Neuronal stem cell (in vitro differentiated cells): ENCODE data around the gene SLC1A3.

Experiments
- DNase-seq: peaks from one replicate; pipeline ENCODE4 v3.0.0-alpha.2; 2013; ENCODE audit warnings: low spot score
- H2AFZ ChIP-seq: one replicate; pipeline ENCODE4 v1.6.1; 2013; ENCODE audit warnings: mild to moderate bottlenecking, low read length, inconsistent platforms
- H2AK5ac ChIP-seq: 2 replicates; pipeline ENCODE4 v1.6.1; 2013; ENCODE audit warnings: low read depth, mild to moderate bottlenecking, inconsistent platforms, low read length, moderate library complexity, mixed read lengths
- H2BK120ac ChIP-seq: 2 replicates; pipeline ENCODE4 v1.6.1; 2013; ENCODE audit warnings: low read depth, mild to moderate bottlenecking, inconsistent platforms, low read length, moderate library complexity, mixed read lengths
- H2BK12ac ChIP-seq: one replicate; pipeline ENCODE4 v1.6.1; 2013; ENCODE audit warnings: low read length, inconsistent platforms
- H2BK15ac ChIP-seq: 2 replicates; pipeline ENCODE4 v1.6.1; 2013; ENCODE audit warnings: mild to moderate bottlenecking, low read length, inconsistent platforms, mixed read lengths
- H2BK5ac ChIP-seq: one replicate; pipeline ENCODE4 v1.6.1; 2013; ENCODE audit warnings: inconsistent platforms, mild to moderate bottlenecking, low read length, moderate library complexity
- H3K14ac ChIP-seq: one replicate; pipeline ENCODE4 v1.6.1; 2013; ENCODE audit warnings: low read length, inconsistent platforms
- H3K18ac ChIP-seq: 2 replicates; pipeline ENCODE4 v1.6.1; 2013; ENCODE audit warnings: low read length, inconsistent platforms
- H3K23ac ChIP-seq: 2 replicates; pipeline ENCODE4 v1.6.1; 2013; ENCODE audit warnings: low read depth, mild to moderate bottlenecking, mixed read lengths, low read length, inconsistent platforms; ENCODE audit not compliant: poor library complexity
- H3K27ac ChIP-seq: replicated peaks from 3 replicates; pipeline ENCODE4 v1.5.1; 2013; ENCODE audit warnings: low read length, inconsistent platforms
- H3K27me3 ChIP-seq, 3 experiments: 2 replicates each; pipeline ENCODE4 v1.6.1; 2013; ENCODE audit warnings: low read length in 3 of 3, mild to moderate bottlenecking in 2 of 3, inconsistent platforms in 1 of 3, low read depth in 1 of 3, mixed read lengths in 1 of 3, moderate library complexity in 1 of 3; ENCODE audit not compliant: control insufficient read depth in 3 of 3, insufficient read depth in 3 of 3
- H3K36me3 ChIP-seq, 2 donors: replicated peaks in 1 of 2; 2 replicates each; pipeline ENCODE4 v1.6.1; 2013; ENCODE audit warnings: low read length in 2 of 2; ENCODE audit not compliant: control insufficient read depth in 2 of 2, insufficient read depth in 2 of 2
- H3K4ac ChIP-seq: 2 replicates; pipeline ENCODE4 v1.6.1; 2013; ENCODE audit warnings: inconsistent platforms, mild to moderate bottlenecking, low read length, moderate library complexity
- H3K4me1 ChIP-seq, 2 donors: 1 replicate in 1 of 2; 2 replicates in 1 of 2; pipeline ENCODE4 v1.6.1; 2013; ENCODE audit warnings: low read length in 2 of 2, low read depth in 1 of 2; ENCODE audit not compliant: control insufficient read depth in 2 of 2, insufficient read depth in 1 of 2
- H3K4me2 ChIP-seq: one replicate; pipeline ENCODE4 v1.6.1; 2013; ENCODE audit warnings: mild to moderate bottlenecking, low read length, inconsistent platforms; ENCODE audit not compliant: insufficient read depth, poor library complexity, severe bottlenecking
- H3K4me3 ChIP-seq, 2 donors: 2 replicates each; pipeline ENCODE4 v1.5.1; 2013; ENCODE audit warnings: low read length in 2 of 2, mild to moderate bottlenecking in 2 of 2, inconsistent platforms in 1 of 2, moderate library complexity in 1 of 2
- H3K79me1 ChIP-seq: one replicate; pipeline ENCODE4 v1.6.1; 2013; ENCODE audit warnings: low read depth, mild to moderate bottlenecking, inconsistent platforms, low read length, moderate library complexity
- H3K9ac ChIP-seq: one replicate; pipeline ENCODE4 v1.6.1; 2013; ENCODE audit warnings: mild to moderate bottlenecking, low read depth, low read length, inconsistent platforms; ENCODE audit not compliant: poor library complexity
- H3K9me3 ChIP-seq, 2 donors: replicated peaks in 1 of 2; 2 replicates each; pipeline versions ENCODE3 to v1.6.1; 2013; ENCODE audit warnings: low read length in 2 of 2, mild to moderate bottlenecking in 2 of 2, inconsistent platforms in 1 of 2, low read depth in 1 of 2, mixed read lengths in 1 of 2, moderate library complexity in 1 of 2; ENCODE audit not compliant: control insufficient read depth in 2 of 2, insufficient read depth in 1 of 2
- H4K8ac ChIP-seq: one replicate; pipeline ENCODE4 v1.6.1; 2013; ENCODE audit warnings: low read depth, mild to moderate bottlenecking, inconsistent platforms, low read length, moderate library complexity
- H4K91ac ChIP-seq: one replicate; pipeline ENCODE4 v1.6.1; 2013; ENCODE audit warnings: low read length, low read depth, mild to moderate bottlenecking, inconsistent platforms; ENCODE audit not compliant: poor library complexity
- WGBS, 2 donors: extraction: QIAGEN DNeasy Blood & Tissue Kit; methylation state at CpG; one replicate each; pipeline ENCODE4 v1.1.7; 2013; ENCODE audit warnings: missing lambda C conversion rate in 2 of 2, mixed read lengths in 1 of 2; ENCODE audit not compliant: insufficient read length in 2 of 2, insufficient replicate concordance in 1 of 2; ENCODE audit errors: extremely low coverage in 2 of 2; 5-methylcytosine and 5-hydroxymethylcytosine counted together

SLC1A3 gene

GRCh38 chr5:36631154-36631553, 24.7 kb downstream of the SLC1A3 start:
- peaks cover 0 to 40% of the 10 kb centered on the region in 2 donors for H3K36me3 ChIP-seq
- H4K8ac ChIP-seq: no peak overlapping the region
- no peak overlapping the region for H2BK12ac ChIP-seq
- H3K9me3 ChIP-seq: no peaks in the 10 kb centered on the region
- H2AK5ac ChIP-seq: no peak overlapping the region
- no peaks in the 10 kb centered on the region for H3K79me1 ChIP-seq
- no peak overlapping the region for H2AFZ ChIP-seq
- H3K18ac ChIP-seq: no peak overlapping the region
- no peaks in the 10 kb centered on the region for H3K27me3 ChIP-seq
- no peak overlapping the region for H3K14ac ChIP-seq
- no CpG with 5 or more reads among the region's 1 CpG for WGBS, 2 donors
- no peak for DNase-seq
- H2BK15ac ChIP-seq: no peak overlapping the region
- H3K4me2 ChIP-seq: no peak overlapping the region
- H2BK120ac ChIP-seq: no peak overlapping the region
- no peak overlapping the region for H3K4me3 ChIP-seq
- H3K4ac ChIP-seq: no peak overlapping the region
- H2BK5ac ChIP-seq: no peak overlapping the region
- H3K4me1 ChIP-seq: peaks cover 6 to 18% of the 10 kb centered on the region in 2 donors
- H3K9ac ChIP-seq: no peak overlapping the region
- no peak overlapping the region for H4K91ac ChIP-seq
- H3K27ac ChIP-seq: no peak overlapping the region
- H3K23ac ChIP-seq: no peak overlapping the region

GRCh38 chr5:36631620-36632362, 25.4 kb downstream of the SLC1A3 start:
- Histone ChIP-seq H3K36me3 (peaks cover 0 to 42% of the 10 kb centered on the region in 2 donors), H2BK12ac (no peak overlapping the region), H3K14ac (no peak overlapping the region), H2BK15ac (no peak overlapping the region), H2BK120ac (no peak overlapping the region), H4K91ac (no peak overlapping the region), H3K23ac (no peak overlapping the region), H3K4me3 (no peak overlapping the region), H4K8ac (no peak overlapping the region), H3K18ac (no peak overlapping the region), H3K9me3 (no peaks in the 10 kb centered on the region), H2AFZ (no peak overlapping the region), H3K79me1 (no peaks in the 10 kb centered on the region), H3K27ac (no peak overlapping the region), H2AK5ac (no peak overlapping the region), H3K9ac (no peak overlapping the region), H3K4ac (no peak overlapping the region), H3K4me2 (no peak overlapping the region), H3K27me3 (no peaks in the 10 kb centered on the region), H2BK5ac (no peak overlapping the region), H3K4me1 (peaks cover 6 to 18% of the 10 kb centered on the region in 2 donors)
- DNase-seq: no peak
- WGBS, 2 donors: no CpG with 5 or more reads among the region's 5 CpGs

GRCh38 chr5:36632363-36632664, 25.9 kb downstream of the SLC1A3 start:
- H2BK12ac ChIP-seq: no peak overlapping the region
- H2BK120ac ChIP-seq: no peak overlapping the region
- H2BK15ac ChIP-seq: no peak overlapping the region

GRCh38 chr5:36635721-36636390, 29.4 kb downstream of the SLC1A3 start:
- Histone ChIP-seq H2BK120ac (no peak overlapping the region), H3K14ac (no peak overlapping the region), H3K18ac (no peak overlapping the region), H3K4ac (no peak overlapping the region), H2BK5ac (no peak overlapping the region), H3K36me3 (peaks cover 0 to 28% of the 10 kb centered on the region in 2 donors), H2BK15ac (no peak overlapping the region), H3K4me1 (peaks cover 0 to 3% of the 10 kb centered on the region in 2 donors), H3K79me1 (no peaks in the 10 kb centered on the region), H4K8ac (no peak overlapping the region), H3K27ac (no peak overlapping the region), H3K9me3 (no peaks in the 10 kb centered on the region), H3K9ac (no peak overlapping the region), H2AK5ac (no peak overlapping the region), H4K91ac (no peak overlapping the region), H3K4me2 (no peak overlapping the region), H3K4me3 (no peak overlapping the region), H3K27me3 (no peaks in the 10 kb centered on the region), H2BK12ac (no peak overlapping the region), H3K23ac (no peak overlapping the region), H2AFZ (no peak overlapping the region)
- WGBS, 2 donors: no CpG with 5 or more reads among the region's 9 CpGs
- no peak for DNase-seq

More at GRCh38 chr5:36632363-36632664, 25.9 kb downstream of the SLC1A3 start:
- Histone ChIP-seq H4K8ac (no peak overlapping the region), H3K4me1 (peaks cover 6 to 18% of the 10 kb centered on the region in 2 donors), H3K14ac (no peak overlapping the region), H2AFZ (no peak overlapping the region), H3K79me1 (no peaks in the 10 kb centered on the region), H2BK5ac (no peak overlapping the region), H4K91ac (no peak overlapping the region), H3K27ac (no peak overlapping the region), H3K18ac (no peak overlapping the region), H3K4me2 (no peak overlapping the region), H3K4ac (no peak overlapping the region), H3K36me3 (peaks cover 0 to 42% of the 10 kb centered on the region in 2 donors), H3K23ac (no peak overlapping the region), H3K9me3 (no peaks in the 10 kb centered on the region), H3K9ac (no peak overlapping the region), H2AK5ac (no peak overlapping the region), H3K4me3 (no peak overlapping the region), H3K27me3 (no peaks in the 10 kb centered on the region)
- no peak for DNase-seq
